Heart right ventricle (tissue), 16 donors: ENCODE data around the gene BTC. TPM values are rescaled to one million over a fixed set of nuclear protein-coding genes. Genes with fewer than 3 reads are reported as not detected.

ENCODE experiments used
- ATAC-seq, 8 donors: fragments of 200-7000 bp; cut with Tn5 transposase; one replicate each; pipeline ENCODE4 v1.9.1; 2020; ENCODE audit warnings: mild to moderate bottlenecking in 8 of 8, moderate library complexity in 8 of 8, moderate number of reproducible peaks in 1 of 8
- DNase-seq, 2 donors: peaks; one replicate each; pipeline ENCODE4 v3.0.0-alpha.2; 2020
- H3K27ac ChIP-seq, 10 donors: fragments of 200-600 bp; sonication (generic) in 2 of 10; one replicate each; pipeline versions ENCODE4 v1.5.0 to v1.8.0; 2020 to 2022; ENCODE audit warnings: mild to moderate bottlenecking in 3 of 10
- H3K27me3 ChIP-seq, 7 donors: fragments of 200-600 bp; one replicate each; pipeline ENCODE4 v1.8.0; 2021 to 2022; ENCODE audit warnings: mild to moderate bottlenecking in 2 of 7
- H3K36me3 ChIP-seq, 9 donors: fragments of 200-600 bp; sonication (generic) in 1 of 9; one replicate each; pipeline versions ENCODE4 v1.5.0 to v1.8.0; 2020 to 2022; ENCODE audit warnings: mild to moderate bottlenecking in 2 of 9
- H3K4me1 ChIP-seq, 9 donors: fragments of 200-600 bp; sonication (generic) in 1 of 9; one replicate each; pipeline versions ENCODE4 v1.5.0 to v1.8.0; 2020 to 2022; ENCODE audit warnings: mild to moderate bottlenecking in 4 of 9
- H3K4me3 ChIP-seq, 10 donors: fragments of 200-600 bp; sonication (generic) in 2 of 10; one replicate each; pipeline versions ENCODE4 v1.5.0 to v1.8.0; 2020 to 2022; ENCODE audit warnings: mild to moderate bottlenecking in 7 of 10, moderate library complexity in 2 of 10
- H3K9me3 ChIP-seq, 11 donors: fragments of 200-600 bp in 10 of 11; sonication (generic) in 2 of 11; one replicate each; pipeline versions ENCODE4 v1.5.0 to v1.8.0; 2013 to 2022; ENCODE audit warnings: mild to moderate bottlenecking in 2 of 11, control low read depth in 1 of 11, moderate library complexity in 1 of 11
- WGBS, 2 donors: extraction: QIAGEN DNeasy Blood & Tissue Kit; methylation state at CpG; one replicate each; pipeline ENCODE4 v1.1.7; 2013; ENCODE audit warnings: inconsistent platforms in 1 of 2; 5-methylcytosine and 5-hydroxymethylcytosine counted together
- intact Hi-C, 10 donors: fragments of 100-400 bp; cut with DNase I; formaldehyde crosslinking; loops; one replicate each; pipeline versions ENCODE4 v1.11.1 to v1.14.2; 2022
- polyA plus RNA-seq, 2 donors: library from polyadenylated mRNA; stranded (reverse); fragments of 200-250 nt; gene quantifications; one replicate each; pipeline ENCODE4 v1.2.3, GENCODE V29; 2013
- total RNA-seq, 10 donors: library from RNA; stranded (reverse); fragmentation: NEBNext Ultra II Directional in 3 of 10; extraction: Animal tissue kit (Norgen Biotek cat#: 25700) in 3 of 10; gene quantifications; one replicate each; pipeline versions ENCODE4 v1.2.1 to v1.2.4, GENCODE V29; 2021 to 2023
- TF ChIP-seq, protein P1 (sequence below), 9 donors: fragments of 200-600 bp; sonication (generic) in 2 of 9; IDR thresholded peaks; one replicate each; pipeline versions ENCODE4 v1.5.0 to v1.8.0; 2021 to 2022; ENCODE audit warnings: antibody characterized with exemption in 9 of 9, mild to moderate bottlenecking in 5 of 9, moderate library complexity in 1 of 9
- donor health status: Arrhythmogenic right ventricular cardiomyopathy.
- donor health status: ischemic (EF 13 %, LVEDD 7.1; RV severe dilation, severe dysfunction).
- donor health status: healthy with polysubstance abuse.
- donor health status: DM: no; HTN: yes; CAD: no.
- donor health status: DM: no; HTN: no; CAD: no.
- donor health status: ischemic (EF 25% LVEDD 6.9; RV normal size, moderate dysfunction).
- donor health status: ischemic (EF 25% LVEDD 5.7; RV mildly dilated, moderate dysfunction).
- donor health status: healthy.
- donor health status: DM: yes; HTN: yes; CAD: no.
- donor health status: Ischemic cardiomyopathy.
- donor health status: ischemic (EF 35%, LVEDD 5.7; RV mildly dilated, moderate dysfunction).
- donor health status: nonischemic (EF 11% LVEDD 7.7; RV severe dilation, severe dysfunction).
- donor health status: DM: yes; HTN: yes; CAD: no.
- donor health status: PGD.
- donor health status: ischemic (EF 29% LVEDD 5.4; RV normal size, mild dysfunction).
- donor health status: nonischemic (EF 23%, LVEDD 6.1; RV moderate dilation, normal function).

BTC gene
- total and polyA plus RNA-seq, 12 donors: 0.03 to 0.88 (median 0.26) TPM; not detected in 1

DNA sequence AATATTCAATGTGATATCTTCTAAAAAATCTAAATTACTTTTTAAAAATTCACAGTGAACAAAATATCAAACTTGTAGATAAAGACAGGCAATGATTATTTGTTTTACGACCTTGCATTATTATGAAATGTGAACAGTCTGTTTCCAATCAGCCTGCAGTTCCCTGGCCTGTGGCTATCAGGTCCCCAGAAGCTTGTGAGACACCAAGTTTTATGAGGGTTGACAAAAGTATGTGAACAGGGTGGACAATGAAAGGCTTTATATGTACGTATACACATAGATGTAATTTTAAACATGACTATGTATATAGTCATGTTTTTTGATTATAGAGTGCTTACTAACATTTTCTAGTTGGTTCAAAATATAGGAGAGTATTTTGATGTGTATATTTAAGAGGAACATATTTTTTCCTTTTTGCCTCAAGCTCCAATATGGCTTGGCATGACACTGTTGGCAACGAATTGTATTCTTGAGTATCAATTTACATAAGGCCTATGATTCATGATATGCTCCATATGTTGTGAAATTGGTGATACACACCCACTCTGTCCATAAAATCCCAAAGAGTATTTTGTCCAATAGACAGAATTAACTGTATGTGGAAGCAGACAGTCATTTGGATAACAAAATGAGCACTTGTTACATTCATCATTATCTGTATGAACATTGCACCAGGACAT, 55.7 kb downstream of the BTC start:
- intact Hi-C loops: no loop called here
- no peak overlapping the region for H3K4me3 ChIP-seq
- TF ChIP-seq, protein P1, sequence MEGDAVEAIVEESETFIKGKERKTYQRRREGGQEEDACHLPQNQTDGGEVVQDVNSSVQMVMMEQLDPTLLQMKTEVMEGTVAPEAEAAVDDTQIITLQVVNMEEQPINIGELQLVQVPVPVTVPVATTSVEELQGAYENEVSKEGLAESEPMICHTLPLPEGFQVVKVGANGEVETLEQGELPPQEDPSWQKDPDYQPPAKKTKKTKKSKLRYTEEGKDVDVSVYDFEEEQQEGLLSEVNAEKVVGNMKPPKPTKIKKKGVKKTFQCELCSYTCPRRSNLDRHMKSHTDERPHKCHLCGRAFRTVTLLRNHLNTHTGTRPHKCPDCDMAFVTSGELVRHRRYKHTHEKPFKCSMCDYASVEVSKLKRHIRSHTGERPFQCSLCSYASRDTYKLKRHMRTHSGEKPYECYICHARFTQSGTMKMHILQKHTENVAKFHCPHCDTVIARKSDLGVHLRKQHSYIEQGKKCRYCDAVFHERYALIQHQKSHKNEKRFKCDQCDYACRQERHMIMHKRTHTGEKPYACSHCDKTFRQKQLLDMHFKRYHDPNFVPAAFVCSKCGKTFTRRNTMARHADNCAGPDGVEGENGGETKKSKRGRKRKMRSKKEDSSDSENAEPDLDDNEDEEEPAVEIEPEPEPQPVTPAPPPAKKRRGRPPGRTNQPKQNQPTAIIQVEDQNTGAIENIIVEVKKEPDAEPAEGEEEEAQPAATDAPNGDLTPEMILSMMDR (IDR thresholded peaks at IDR 0.05): no peak
- H3K27me3 ChIP-seq: peaks cover 0 to 5% (median 0%) of the 10 kb centered on the region in 7 donors
- H3K36me3 ChIP-seq: no peaks in the 10 kb centered on the region
- H3K4me1 ChIP-seq: no peaks in the 10 kb centered on the region
- ATAC-seq (no peak), DNase-seq (no peak)
- no peak overlapping the region for H3K27ac ChIP-seq
- no peaks in the 10 kb centered on the region for H3K9me3 ChIP-seq
- 69 to 73% methylated on average over 3 of the region's 3 CpGs for WGBS, 2 donors

- Histone ChIP-seq H3K27me3 (peaks cover 0 to 5% (median 0%) of the 10 kb centered on the region in 7 donors), H3K4me3 (no peak overlapping the region), H3K27ac (no peak overlapping the region), H3K4me1 (no peaks in the 10 kb centered on the region), H3K36me3 (no peaks in the 10 kb centered on the region), H3K9me3 (no peaks in the 10 kb centered on the region)
- TF ChIP-seq, protein P1 (IDR thresholded peaks at IDR 0.05): no peak
- intact Hi-C loops: no loop called here
- DNase-seq (no peak), ATAC-seq (no peak)
- WGBS, 2 donors: 63 to 83% methylated on average over 2 of the region's 2 CpGs
Observed at GRCh38 chr4:74734995-74735394, 59.3 kb downstream of the BTC start.

DNA sequence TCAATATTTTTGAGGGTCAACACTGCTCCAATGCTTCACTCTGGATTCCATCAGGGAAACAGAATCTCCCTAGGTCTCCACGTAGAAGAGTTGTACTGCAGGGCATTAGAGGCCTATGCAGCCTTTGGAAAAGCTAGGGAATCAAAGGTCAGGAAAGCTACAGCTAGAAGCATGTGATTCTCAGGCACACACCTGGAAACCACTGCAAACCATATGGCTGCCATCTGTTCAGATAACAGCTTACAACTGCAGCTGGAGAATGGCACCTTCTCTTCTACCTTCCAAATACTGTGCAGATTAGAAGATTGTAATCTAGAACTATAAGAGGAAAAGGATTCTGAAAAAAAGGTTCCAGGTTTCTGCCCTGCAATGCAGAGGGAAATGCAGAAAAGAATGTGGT, 60.6 kb downstream of the BTC start:
- Histone ChIP-seq H3K27me3 (peaks cover 0 to 5% (median 0%) of the 10 kb centered on the region in 7 donors), H3K36me3 (no peaks in the 10 kb centered on the region), H3K9me3 (no peaks in the 10 kb centered on the region), H3K27ac (no peak overlapping the region), H3K4me1 (no peaks in the 10 kb centered on the region), H3K4me3 (no peak overlapping the region)
- no peak for ATAC-seq
- intact Hi-C loops: no loop called here
- 63 to 68% methylated on average over 1 of the region's 1 CpG for WGBS, 2 donors
- TF ChIP-seq, protein P1 (IDR thresholded peaks at IDR 0.05): no peak
- no peak for DNase-seq

GRCh38 chr4:74724979-74725378, 69.3 kb downstream of the BTC start:
- Histone ChIP-seq H3K27me3 (no peaks in the 10 kb centered on the region), H3K36me3 (no peaks in the 10 kb centered on the region), H3K27ac (no peak overlapping the region), H3K9me3 (no peaks in the 10 kb centered on the region), H3K4me3 (no peak overlapping the region), H3K4me1 (no peaks in the 10 kb centered on the region)
- TF ChIP-seq, protein P1 (IDR thresholded peaks at IDR 0.05): no peak
- 69 to 83% methylated on average over 3 of the region's 3 CpGs for WGBS, 2 donors
- DNase-seq (no peak), ATAC-seq (no peak)
- intact Hi-C loops: no loop called here
